DOHH2 (cell line): ENCODE results near the gene HMGCLL1.

Source experiments
- CTCF ChIP-seq: fragments of 200-600 bp; sonication (generic); IDR thresholded peaks from one replicate; pipeline ENCODE4 v1.5.1; 2014; ENCODE audit warnings: antibody characterized with exemption, mild to moderate bottlenecking, low read depth, low read length; ENCODE audit not compliant: poor library complexity, severe bottlenecking
- EZH2phosphoT487 ChIP-seq: fragments of 200-600 bp; sonication (generic); IDR thresholded peaks from 2 replicates; pipeline ENCODE4 v1.6.1; 2017; ENCODE audit warnings: borderline replicate concordance, mild to moderate bottlenecking, antibody characterized with exemption, low read length, moderate library complexity, mixed read lengths

GRCh38 chr6:55388211-55388610, 190.8 kb downstream of the HMGCLL1 start:
- TF ChIP-seq CTCF: no peak
- TF ChIP-seq EZH2phosphoT487: no peak
